GM18951 (cell line): Measurements from ENCODE around the gene SHISA3.

Source experiments
- POLR2A ChIP-seq: IDR thresholded peaks from 4 replicates; pipeline ENCODE4 v1.6.1; 2011; ENCODE audit warnings: mild to moderate bottlenecking; ENCODE audit not compliant: insufficient read length, insufficient read depth; ENCODE audit errors: extremely low read depth
- in situ Hi-C: fragments of 300-500 bp; cut with MboI; formaldehyde crosslinking; loops from one replicate; pipeline ENCODE4 v1.12.0; 2022; ENCODE audit warnings: low sequenced_read_pairs, mixed read lengths, inconsistent platforms; ENCODE audit not compliant: unreplicated experiment

Gene SHISA3

DNA sequence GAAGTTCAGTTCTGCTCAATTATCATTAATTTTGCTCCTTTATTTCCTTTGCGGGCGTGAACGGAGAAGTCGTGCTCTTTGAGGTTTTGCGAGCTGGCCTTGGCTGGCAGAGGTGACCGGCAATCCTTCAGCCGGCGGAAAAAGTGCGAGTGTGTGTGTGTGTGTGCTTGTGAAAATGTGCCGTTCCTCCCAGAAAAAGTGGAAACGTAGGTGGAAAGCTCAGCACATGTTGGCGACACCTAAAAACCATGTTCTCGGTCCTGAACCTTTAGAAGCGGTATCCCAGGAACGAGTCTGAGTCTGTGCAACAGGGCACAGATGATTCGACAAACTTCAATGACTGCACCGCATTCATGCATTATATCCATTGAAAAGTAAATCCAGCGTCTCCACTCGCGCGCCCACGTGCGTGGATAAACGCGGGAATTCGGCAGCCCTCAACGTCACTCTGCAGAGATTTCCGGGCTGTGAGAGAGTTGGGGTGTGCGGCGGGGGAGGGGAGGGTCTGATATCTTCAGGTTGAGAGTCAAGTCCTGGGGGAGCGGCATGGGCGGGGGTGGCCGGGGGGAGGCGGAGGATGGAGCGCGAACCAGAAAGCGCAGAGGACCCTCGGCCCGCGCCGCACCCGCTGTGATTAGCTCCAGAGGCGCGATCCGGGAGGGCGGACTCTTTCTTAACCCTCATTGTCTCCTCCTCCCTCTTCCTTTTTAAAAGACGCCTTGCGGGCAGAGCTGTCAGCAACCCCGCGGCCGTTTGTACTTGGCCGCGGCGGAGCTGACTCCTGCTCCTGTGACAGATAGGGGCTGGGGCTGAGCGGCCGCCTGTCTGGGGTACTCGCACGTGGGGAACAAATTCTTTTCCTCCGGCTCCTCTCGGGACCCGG is at the start of gene SHISA3:
Gene SHISA3 (plus strand): TSS at position 737 of the 883 bp plus-strand sequence. CDS start 569 bp downstream, outside the sequence.
- in situ Hi-C loops, result loop anchor here (25.0 kb wide), 1 partner anchor 465 kb away; no protein-coding TSS in a partner anchor
- TF ChIP-seq POLR2A, result no peak

DNA sequence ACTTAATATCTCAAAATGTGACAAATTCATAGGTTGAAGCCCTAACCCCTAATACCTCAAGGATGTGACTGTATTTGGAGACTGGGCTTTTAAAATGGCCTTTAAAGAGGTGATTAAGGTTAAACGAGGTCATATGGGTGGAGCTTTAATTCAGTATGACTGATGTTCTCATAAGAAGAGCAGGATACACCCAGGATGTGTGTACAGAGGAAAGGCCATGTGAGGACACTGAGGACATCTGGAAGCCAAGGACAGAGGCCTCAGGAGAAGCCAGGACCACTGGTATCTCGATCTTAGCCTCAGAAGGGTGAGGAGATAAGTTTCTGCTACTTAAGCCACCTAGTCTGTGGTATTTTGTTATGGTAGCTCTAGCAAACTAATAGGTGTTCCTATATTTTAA is 49.0 kb upstream of the SHISA3 start:
- TF ChIP-seq POLR2A, result no peak
- in situ Hi-C loops, result no loop called here

DNA sequence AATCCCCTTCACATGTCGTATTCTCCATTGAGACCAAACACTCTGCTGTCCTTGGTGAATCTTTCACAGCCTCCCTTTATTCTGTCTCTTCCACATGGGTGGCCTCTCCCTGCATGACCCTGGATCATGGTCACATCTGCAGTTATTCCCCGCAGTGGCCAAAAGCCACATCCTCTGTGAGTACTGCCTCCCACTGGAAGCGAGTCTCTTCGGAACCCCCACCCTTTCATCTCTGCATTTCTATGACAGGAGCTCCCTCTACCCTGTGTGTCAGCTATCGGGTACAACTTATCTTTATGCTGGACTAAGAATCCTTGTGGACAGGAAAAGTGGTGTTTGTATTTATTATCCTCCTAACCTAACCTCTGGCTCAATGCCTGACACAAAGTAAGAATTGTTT is 48.6 kb upstream of the SHISA3 start:
- no peak for TF ChIP-seq POLR2A
- in situ Hi-C loops, result no loop called here

DNA sequence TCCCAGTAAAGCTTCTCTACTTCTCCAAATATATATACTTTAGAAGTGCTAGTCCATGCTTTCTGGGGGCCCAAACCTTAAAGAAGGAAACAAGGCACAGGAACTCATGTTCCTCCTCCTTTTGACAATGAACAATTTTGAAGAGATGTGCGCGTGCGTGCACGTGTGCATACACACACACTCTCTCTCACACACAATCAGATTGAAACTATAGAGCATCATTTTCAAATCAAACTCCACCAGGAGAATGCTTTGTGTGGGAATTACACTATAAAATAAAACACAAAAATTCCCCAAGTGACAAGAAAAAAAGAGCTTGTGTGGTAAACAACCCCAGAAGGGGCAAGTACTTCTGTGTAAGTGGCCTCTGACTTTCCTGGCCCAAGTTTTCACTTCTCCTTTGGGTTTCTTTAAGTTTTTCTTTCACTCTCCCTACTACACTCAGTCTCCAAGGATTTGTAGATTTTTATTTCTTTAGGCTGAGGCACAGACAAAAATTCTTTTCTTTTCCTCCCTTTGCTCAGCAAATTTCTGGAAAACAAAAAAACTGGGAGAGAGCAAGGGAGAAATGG is 46.6 kb upstream of the SHISA3 start:
- in situ Hi-C loops, result no loop called here
- TF ChIP-seq POLR2A, result no peak

GRCh38 chr4:42352049-42352448 is 45.2 kb upstream of the SHISA3 start:
- in situ Hi-C loops, result no loop called here

GRCh38 chr4:42357325-42357724 is 40.0 kb upstream of the SHISA3 start:
- in situ Hi-C loops, result no loop called here
- TF ChIP-seq POLR2A, result no peak

More at GRCh38 chr4:42352049-42352448, 45.2 kb upstream of the SHISA3 start:
- TF ChIP-seq POLR2A, result no peak

- no peak for TF ChIP-seq POLR2A
- in situ Hi-C loops, result no loop called here
Measured at GRCh38 chr4:42359711-42360110, 37.6 kb upstream of the SHISA3 start.

GRCh38 chr4:42360256-42360669 is 37.0 kb upstream of the SHISA3 start:
- no peak for TF ChIP-seq POLR2A
- in situ Hi-C loops, result no loop called here

DNA sequence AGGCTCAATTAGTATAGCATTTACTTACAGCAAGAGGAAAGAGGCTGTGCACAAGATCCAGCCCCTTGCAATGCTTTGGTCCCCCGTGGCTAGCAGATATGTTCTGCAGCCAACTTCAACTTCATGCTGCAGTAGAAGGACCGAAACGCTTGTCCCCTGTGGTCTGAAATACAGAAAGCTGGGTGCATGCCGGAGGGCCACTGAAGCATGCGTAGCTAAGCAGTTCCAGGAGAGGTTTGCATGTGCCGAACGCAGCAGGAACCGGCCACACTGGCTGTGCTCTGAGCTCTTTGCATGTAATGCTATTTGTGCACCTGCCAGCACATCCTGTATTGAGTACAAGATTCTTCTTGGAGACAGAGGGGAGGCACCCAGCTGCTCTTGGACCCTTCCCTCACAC is 35.8 kb upstream of the SHISA3 start:
- no peak for TF ChIP-seq POLR2A

GRCh38 chr4:42362591-42362990 is 34.7 kb upstream of the SHISA3 start:
- no peak for TF ChIP-seq POLR2A
- in situ Hi-C loops, result no loop called here

More for the DNA sequence above, 35.8 kb upstream of the SHISA3 start:
- in situ Hi-C loops, result no loop called here

- TF ChIP-seq POLR2A, result no peak
- in situ Hi-C loops, result no loop called here
Measured at GRCh38 chr4:42363614-42364013, 33.7 kb upstream of the SHISA3 start.

GRCh38 chr4:42364266-42365053 is 32.8 kb upstream of the SHISA3 start:
- in situ Hi-C loops, result no loop called here
- no peak for TF ChIP-seq POLR2A

DNA sequence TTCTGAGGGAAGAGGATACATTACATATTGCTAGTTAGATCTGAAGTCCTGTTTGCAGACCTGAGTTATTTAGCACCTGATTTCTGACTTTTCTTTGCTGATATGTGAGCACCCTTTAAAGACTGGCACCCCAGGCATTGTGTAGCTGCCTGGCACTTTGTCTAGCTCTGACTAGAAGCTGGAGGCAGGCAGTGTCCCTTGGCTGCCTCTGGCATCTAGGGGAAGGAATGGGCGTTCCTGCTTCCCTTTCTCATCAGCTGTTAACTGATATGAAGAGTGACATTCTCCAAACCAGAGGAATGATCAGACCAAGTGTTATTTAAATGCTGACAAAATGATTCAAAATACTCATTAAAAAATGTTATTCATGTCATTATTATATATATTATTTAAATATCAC is 30.3 kb upstream of the SHISA3 start:
- no peak for TF ChIP-seq POLR2A
- in situ Hi-C loops, result no loop called here
